B cell (primary cell): ENCODE measurements around the gene SENP5.

Experiments
- CTCF ChIP-seq: fragments of 200-600 bp; IDR thresholded peaks from one replicate; pipeline ENCODE4 v1.8.0; 2022; ENCODE audit warnings: antibody characterized with exemption, mild to moderate bottlenecking
- EZH2 ChIP-seq: IDR thresholded peaks from 2 replicates; pipeline ENCODE4 v1.6.1; 2012; ENCODE audit warnings: borderline replicate concordance, low read depth, mild to moderate bottlenecking, moderate library complexity, low read length; ENCODE audit not compliant: insufficient read depth, poor library complexity, severe bottlenecking

DNA sequence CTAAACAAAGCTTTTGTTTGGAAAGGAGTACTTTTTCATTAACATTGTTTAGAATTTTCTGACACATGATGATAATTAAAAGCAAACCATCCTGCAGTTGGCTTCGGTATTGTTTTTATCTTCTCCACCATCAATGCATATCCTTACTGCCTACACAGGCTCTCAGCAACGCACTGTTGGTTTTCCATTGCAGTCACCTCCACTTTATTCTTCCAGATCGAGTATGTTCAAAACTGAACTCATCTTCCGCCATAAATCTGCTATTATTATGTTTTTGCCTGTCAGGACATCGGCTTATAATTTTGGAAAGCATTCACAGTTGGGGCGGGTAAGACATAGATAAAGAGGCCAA lies 589 bp upstream of the SENP5 start:
- no peak for TF ChIP-seq CTCF
- TF ChIP-seq EZH2, result no peak
